Measurements from ENCODE around the gene NAA25. TPM values are rescaled to one million over a fixed set of nuclear protein-coding genes. Genes with fewer than 3 reads are reported as not detected.
A peak's percentile ranks its signal among the peaks of the same experiment; 100 is the strongest.

NAA25 gene
- total RNA-seq, 4 donors from 2014 or later, result 21.1 to 68.6 (median 29.0) TPM

DNA sequence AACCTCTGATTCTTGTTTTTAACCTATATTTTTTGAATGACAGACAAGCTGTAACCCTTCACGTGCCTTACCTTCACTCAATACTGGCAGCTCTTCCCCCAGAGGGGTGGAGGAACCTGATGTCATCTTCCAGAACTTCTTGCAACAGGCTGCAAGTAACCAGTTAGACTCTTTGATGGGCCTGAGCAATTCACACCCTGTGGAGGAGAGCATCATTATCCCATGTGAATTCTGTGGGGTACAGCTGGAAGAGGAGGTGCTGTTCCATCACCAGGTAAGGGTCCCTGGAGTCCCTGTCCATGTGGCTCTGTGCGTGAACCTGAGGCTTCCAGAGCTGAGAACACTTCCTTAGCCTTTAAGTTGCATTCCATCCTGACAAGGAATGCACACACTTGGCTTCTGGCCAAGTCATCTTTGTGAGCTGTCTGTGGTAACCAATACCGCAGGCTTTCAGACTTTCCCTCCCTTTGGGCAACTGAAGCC is 39.5 kb upstream of the NAA25 start:
- H3K27me3 ChIP-seq, result no peaks in the 10 kb centered on the region
- no peak overlapping the region for H3K4me3 ChIP-seq
- WGBS, result 73% methylated on average over 3 of the region's 3 CpGs
- no peak overlapping the region for H3K27ac ChIP-seq
- no peaks in the 10 kb centered on the region for H3K9me3 ChIP-seq
- peaks cover 90% of the 10 kb centered on the region for H3K36me3 ChIP-seq
- no peaks in the 10 kb centered on the region for H3K4me1 ChIP-seq
- no peak for TF ChIP-seq POLR2A (IDR thresholded peaks at IDR 0.05)
- no peak for DNase-seq (ENCODE audit: low spot score in 2 of 2)

DNA sequence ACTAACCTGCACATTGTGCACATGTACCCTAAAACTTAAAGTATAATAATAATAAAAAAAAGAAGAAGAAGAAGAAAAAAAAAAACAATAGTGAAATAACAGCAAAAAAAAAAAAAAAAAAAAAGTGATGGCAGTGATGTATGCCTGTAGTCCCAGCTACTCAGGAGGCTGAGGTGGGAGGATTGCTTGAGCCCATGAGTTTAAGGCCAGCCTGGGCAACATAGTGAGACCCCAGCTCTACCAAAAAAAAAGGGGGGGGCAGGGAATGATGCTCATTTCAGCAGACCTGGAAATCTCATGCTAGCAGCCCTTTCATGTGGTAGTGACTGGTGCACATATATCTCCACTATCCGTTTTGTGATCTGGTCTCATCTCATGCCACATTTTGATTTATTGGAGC is 37.5 kb upstream of the NAA25 start:
- Histone ChIP-seq H3K9me3 (no peaks in the 10 kb centered on the region), H3K27ac (no peak overlapping the region), H3K4me1 (no peaks in the 10 kb centered on the region), H3K4me3 (no peak overlapping the region), H3K27me3 (no peaks in the 10 kb centered on the region), H3K36me3 (peaks cover 90% of the 10 kb centered on the region)
- WGBS, result 81% methylated on average over 1 of the region's 1 CpG
- DNase-seq (ENCODE audit: low spot score in 2 of 2), result no peak
- TF ChIP-seq, protein P1, sequence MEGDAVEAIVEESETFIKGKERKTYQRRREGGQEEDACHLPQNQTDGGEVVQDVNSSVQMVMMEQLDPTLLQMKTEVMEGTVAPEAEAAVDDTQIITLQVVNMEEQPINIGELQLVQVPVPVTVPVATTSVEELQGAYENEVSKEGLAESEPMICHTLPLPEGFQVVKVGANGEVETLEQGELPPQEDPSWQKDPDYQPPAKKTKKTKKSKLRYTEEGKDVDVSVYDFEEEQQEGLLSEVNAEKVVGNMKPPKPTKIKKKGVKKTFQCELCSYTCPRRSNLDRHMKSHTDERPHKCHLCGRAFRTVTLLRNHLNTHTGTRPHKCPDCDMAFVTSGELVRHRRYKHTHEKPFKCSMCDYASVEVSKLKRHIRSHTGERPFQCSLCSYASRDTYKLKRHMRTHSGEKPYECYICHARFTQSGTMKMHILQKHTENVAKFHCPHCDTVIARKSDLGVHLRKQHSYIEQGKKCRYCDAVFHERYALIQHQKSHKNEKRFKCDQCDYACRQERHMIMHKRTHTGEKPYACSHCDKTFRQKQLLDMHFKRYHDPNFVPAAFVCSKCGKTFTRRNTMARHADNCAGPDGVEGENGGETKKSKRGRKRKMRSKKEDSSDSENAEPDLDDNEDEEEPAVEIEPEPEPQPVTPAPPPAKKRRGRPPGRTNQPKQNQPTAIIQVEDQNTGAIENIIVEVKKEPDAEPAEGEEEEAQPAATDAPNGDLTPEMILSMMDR (IDR thresholded peaks at IDR 0.05), result no peak
- TF ChIP-seq POLR2A (IDR thresholded peaks at IDR 0.05) (no peak), POLR2AphosphoS5 (IDR thresholded peaks at IDR 0.05) (no peak), EP300 (IDR thresholded peaks at IDR 0.05) (no peak)

DNA sequence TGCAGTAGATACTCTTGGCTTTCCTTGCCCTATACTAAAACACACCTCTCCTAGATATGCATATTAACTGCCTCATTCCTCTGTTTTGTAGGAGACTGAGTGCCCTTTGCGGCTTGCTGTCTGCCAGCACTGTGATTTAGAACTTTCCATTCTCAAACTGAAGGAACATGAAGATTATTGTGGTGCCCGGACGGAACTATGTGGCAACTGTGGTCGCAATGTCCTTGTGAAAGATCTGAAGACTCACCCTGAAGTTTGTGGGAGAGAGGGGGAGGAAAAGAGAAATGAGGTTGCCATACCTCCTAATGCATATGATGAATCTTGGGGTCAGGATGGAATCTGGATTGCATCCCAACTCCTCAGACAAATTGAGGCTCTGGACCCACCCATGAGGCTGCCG is 32.1 kb upstream of the NAA25 start:
- Histone ChIP-seq H3K4me1 (no peaks in the 10 kb centered on the region), H3K36me3 (peaks cover 96% of the 10 kb centered on the region), H3K4me3 (no peak overlapping the region), H3K9me3 (no peaks in the 10 kb centered on the region), H3K27ac (no peak overlapping the region), H3K27me3 (no peaks in the 10 kb centered on the region)
- 86% methylated on average over 5 of the region's 5 CpGs for WGBS
- TF ChIP-seq, protein P1 (IDR thresholded peaks at IDR 0.05), result no peak
- TF ChIP-seq POLR2AphosphoS5 (IDR thresholded peaks at IDR 0.05) (no peak), POLR2A (IDR thresholded peaks at IDR 0.05) (no peak), EP300 (IDR thresholded peaks at IDR 0.05) (no peak)
- DNase-seq (ENCODE audit: low spot score in 2 of 2), result no peak

DNA sequence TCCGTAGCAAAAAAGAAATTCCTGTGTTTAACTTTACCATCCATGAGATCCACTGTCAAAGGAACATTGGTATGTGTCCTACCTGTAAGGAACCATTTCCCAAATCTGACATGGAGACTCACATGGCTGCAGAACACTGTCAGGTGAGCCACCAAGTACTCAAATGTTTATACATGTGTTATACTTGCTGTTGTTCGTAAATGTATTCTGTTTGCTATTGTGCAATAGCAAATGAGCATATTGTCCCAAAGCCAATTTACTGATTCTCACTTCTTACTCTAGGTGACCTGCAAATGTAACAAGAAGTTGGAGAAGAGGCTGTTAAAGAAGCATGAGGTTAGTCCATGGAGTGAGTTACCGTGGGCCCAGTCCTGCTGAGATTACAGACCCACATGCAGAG is 26.1 kb upstream of the NAA25 start:
- Histone ChIP-seq H3K4me3 (no peak overlapping the region), H3K9me3 (no peaks in the 10 kb centered on the region), H3K27ac (peak overlapping the region; percentile 50), H3K36me3 (peaks cover 51% of the 10 kb centered on the region), H3K4me1 (peaks cover 50% of the 10 kb centered on the region), H3K27me3 (no peaks in the 10 kb centered on the region)
- no peak for DNase-seq (ENCODE audit: low spot score in 2 of 2)
- 61% methylated on average over 3 of the region's 3 CpGs for WGBS
- TF ChIP-seq POLR2A (IDR thresholded peaks at IDR 0.05), result no peak
- TF ChIP-seq EP300 (IDR thresholded peaks at IDR 0.05), result no peak
- no peak for TF ChIP-seq POLR2AphosphoS5 (IDR thresholded peaks at IDR 0.05)
- TF ChIP-seq, protein P1 (IDR thresholded peaks at IDR 0.05), result no peak

DNA sequence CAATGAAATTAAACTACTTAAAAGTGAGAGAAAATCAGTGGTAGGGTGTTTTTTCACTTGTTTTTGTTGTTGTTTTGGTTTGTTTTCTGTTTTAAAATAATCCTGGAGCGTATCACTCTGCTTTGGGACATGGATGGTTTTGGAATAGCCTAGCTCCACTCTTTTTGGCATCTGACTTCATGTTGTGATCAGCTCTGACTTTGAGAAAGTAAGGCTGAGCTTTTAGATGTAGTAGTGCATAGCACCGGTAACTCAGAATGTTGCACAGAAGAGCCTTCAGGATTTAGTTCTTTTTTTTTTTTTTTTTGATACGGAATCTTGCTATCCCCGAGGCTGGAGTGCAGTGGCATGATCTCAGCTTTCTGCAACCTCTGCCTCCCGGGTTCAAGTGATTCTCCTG is 24.8 kb upstream of the NAA25 start:
- TF ChIP-seq EP300 (IDR thresholded peaks at IDR 0.05) (no peak), POLR2A (IDR thresholded peaks at IDR 0.05) (no peak), POLR2AphosphoS5 (IDR thresholded peaks at IDR 0.05) (no peak)
- TF ChIP-seq, protein P1 (IDR thresholded peaks at IDR 0.05), result no peak
- Histone ChIP-seq H3K27ac (no peak overlapping the region), H3K36me3 (peaks cover 38% of the 10 kb centered on the region), H3K4me3 (no peak overlapping the region), H3K27me3 (no peaks in the 10 kb centered on the region), H3K9me3 (no peaks in the 10 kb centered on the region), H3K4me1 (peaks cover 63% of the 10 kb centered on the region)
- DNase-seq (ENCODE audit: low spot score in 2 of 2), result no peak
- WGBS, result 87% methylated on average over 5 of the region's 5 CpGs

DNA sequence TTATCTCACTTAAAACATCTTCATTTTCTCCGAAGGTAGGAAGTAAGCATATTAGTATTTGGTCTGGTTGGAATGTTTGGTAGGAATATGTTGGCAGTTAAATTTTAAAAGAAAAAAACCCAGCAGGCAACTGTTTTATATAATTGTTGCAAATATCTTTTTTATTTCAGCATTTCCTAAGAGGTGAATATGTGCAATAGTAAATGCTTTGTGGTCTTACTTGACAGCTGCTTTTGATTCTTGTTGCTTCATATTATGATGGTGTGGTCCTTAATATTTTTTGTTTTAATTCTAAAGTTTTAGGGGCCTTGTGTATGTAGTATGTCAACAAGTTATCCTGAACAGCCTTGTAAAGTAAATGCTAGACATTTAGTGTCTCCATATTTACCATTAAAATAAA is 23.1 kb upstream of the NAA25 start:
- TF ChIP-seq POLR2AphosphoS5 (IDR thresholded peaks at IDR 0.05), result no peak
- TF ChIP-seq, protein P1 (IDR thresholded peaks at IDR 0.05), result no peak
- no peak for TF ChIP-seq POLR2A (IDR thresholded peaks at IDR 0.05)
- TF ChIP-seq EP300 (IDR thresholded peaks at IDR 0.05), result no peak
- Histone ChIP-seq H3K27ac (peak overlapping the region; percentile 73), H3K27me3 (no peaks in the 10 kb centered on the region), H3K4me1 (peaks cover 80% of the 10 kb centered on the region), H3K36me3 (peaks cover 22% of the 10 kb centered on the region), H3K9me3 (no peaks in the 10 kb centered on the region), H3K4me3 (no peak overlapping the region)
- no peak for DNase-seq (ENCODE audit: low spot score in 2 of 2)
- 29% methylated on average over 1 of the region's 1 CpG for WGBS
